ENCODE measurements around the gene TTC13. TPM values are rescaled to one million over a fixed set of nuclear protein-coding genes. Genes with fewer than 3 reads are reported as not detected.

The TTC13 gene
- total RNA-seq, 2 donors from 2014 or later = 28.0 to 47.0 TPM

DNA sequence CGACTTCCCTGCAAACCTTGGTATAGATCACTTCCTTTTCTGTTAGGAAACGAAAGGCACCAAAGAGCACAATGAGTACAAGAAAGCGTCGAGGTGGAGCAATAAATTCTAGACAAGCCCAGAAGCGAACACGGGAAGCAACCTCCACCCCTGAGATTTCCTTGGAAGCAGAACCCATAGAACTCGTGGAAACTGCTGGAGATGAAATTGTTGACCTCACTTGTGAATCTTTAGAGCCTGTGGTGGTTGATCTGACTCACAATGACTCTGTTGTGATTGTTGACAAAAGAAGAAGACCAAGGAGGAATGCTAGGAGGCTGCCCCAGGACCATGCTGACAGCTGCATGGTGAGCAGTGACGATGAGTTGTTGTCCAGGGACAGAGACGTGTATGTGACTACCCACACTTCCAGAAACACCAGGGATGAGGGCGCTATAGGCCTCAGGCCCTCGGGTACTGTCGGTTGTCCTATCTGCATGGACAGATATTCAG is 42.9 kb upstream of the TTC13 start:
- no peak overlapping the region for H3K9ac ChIP-seq (ENCODE audit: low read depth in 2 of 2, low read length in 2 of 2)
- no peak overlapping the region for H3K27ac ChIP-seq
- no peaks in the 10 kb centered on the region for H3K9me3 ChIP-seq
- no peak for DNase-seq
- H3K27me3 ChIP-seq = no peaks in the 10 kb centered on the region
- H3K4me3 ChIP-seq = no peak overlapping the region
- no peaks in the 10 kb centered on the region for H3K36me3 ChIP-seq
- TF ChIP-seq, protein P1, sequence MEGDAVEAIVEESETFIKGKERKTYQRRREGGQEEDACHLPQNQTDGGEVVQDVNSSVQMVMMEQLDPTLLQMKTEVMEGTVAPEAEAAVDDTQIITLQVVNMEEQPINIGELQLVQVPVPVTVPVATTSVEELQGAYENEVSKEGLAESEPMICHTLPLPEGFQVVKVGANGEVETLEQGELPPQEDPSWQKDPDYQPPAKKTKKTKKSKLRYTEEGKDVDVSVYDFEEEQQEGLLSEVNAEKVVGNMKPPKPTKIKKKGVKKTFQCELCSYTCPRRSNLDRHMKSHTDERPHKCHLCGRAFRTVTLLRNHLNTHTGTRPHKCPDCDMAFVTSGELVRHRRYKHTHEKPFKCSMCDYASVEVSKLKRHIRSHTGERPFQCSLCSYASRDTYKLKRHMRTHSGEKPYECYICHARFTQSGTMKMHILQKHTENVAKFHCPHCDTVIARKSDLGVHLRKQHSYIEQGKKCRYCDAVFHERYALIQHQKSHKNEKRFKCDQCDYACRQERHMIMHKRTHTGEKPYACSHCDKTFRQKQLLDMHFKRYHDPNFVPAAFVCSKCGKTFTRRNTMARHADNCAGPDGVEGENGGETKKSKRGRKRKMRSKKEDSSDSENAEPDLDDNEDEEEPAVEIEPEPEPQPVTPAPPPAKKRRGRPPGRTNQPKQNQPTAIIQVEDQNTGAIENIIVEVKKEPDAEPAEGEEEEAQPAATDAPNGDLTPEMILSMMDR (IDR thresholded peaks at IDR 0.05) = no peak
- intact Hi-C loops (cut with DNase I) = no loop called here
- H3K4me1 ChIP-seq = no peaks in the 10 kb centered on the region

DNA sequence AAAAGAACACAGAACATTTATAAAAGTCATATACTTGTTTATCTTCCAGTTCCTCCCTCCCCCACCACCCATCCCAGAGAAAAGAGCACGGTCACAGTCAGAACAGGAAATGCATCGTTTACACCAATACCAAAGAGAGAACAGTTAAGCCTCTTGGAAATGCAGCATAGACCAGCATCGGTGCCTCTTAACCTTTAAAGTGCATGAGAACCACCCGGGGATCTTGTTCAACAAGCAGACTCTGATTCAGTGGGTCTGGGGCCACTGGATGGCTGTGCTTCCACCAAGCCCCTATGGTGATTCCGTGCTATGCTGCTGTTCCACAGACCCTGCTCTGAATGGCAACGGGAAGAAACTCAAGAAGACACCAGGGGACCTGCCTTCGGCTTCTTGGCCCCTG is 42.2 kb upstream of the TTC13 start:
- Histone ChIP-seq H3K27ac (no peak overlapping the region), H3K4me1 (no peaks in the 10 kb centered on the region), H3K9ac (ENCODE audit: low read depth in 2 of 2, low read length in 2 of 2) (no peak overlapping the region), H3K9me3 (no peaks in the 10 kb centered on the region), H3K27me3 (no peaks in the 10 kb centered on the region), H3K36me3 (no peaks in the 10 kb centered on the region), H3K4me3 (no peak overlapping the region)
- no peak for DNase-seq
- TF ChIP-seq, protein P1 (IDR thresholded peaks at IDR 0.05) = no peak
- intact Hi-C loops (cut with DNase I) = no loop called here

DNA sequence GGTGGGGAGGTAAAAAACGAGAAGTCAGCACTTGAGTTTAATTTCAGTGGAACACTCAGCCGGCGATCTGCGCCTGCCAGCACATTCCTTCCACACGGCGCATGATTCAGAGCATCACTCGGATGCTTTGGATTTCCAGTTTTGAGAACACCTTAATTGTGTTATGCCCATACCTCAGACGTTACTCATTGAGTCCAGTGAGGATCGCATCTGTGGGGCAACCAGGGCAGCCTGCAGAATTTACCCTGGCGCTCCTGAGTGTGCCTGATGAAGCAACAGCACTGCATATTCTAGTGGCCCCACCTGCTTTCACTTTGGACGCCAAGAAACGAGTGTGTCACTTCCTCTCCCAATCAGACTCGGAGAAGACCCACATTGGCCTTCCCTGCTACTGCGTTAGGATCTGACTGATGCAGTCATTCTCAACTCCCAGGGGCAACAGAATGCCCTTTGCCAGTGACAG is 41.5 kb upstream of the TTC13 start:
- no peaks in the 10 kb centered on the region for H3K9me3 ChIP-seq
- no peak overlapping the region for H3K9ac ChIP-seq (ENCODE audit: low read depth in 2 of 2, low read length in 2 of 2)
- intact Hi-C loops (cut with DNase I) = no loop called here
- H3K36me3 ChIP-seq = no peaks in the 10 kb centered on the region
- TF ChIP-seq, protein P1 (IDR thresholded peaks at IDR 0.05) = no peak
- H3K27me3 ChIP-seq = no peaks in the 10 kb centered on the region
- H3K4me1 ChIP-seq = no peaks in the 10 kb centered on the region
- H3K27ac ChIP-seq = no peak overlapping the region
- H3K4me3 ChIP-seq = no peak overlapping the region
- DNase-seq = no peak

DNA sequence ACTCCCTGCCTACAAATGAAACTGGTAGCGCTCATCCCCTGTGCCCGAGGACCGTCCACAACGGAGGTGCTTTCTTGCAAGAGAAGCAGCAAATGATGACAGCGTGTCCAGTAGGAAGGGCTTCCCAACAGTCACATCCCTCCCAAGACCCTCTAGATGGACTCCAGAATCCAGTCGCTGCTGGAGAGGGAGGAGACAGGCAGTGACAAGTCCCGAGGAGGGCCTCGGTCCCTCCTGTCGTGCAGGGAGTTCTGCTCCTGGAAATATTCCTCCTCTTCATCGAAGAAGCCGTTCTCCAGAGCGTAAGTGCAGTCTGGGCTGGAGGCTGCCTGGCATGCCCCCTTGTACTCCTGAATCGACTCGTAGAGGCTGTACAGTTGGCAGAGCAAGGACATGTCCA is 41.0 kb upstream of the TTC13 start:
- Histone ChIP-seq H3K27ac (no peak overlapping the region), H3K36me3 (no peaks in the 10 kb centered on the region), H3K27me3 (no peaks in the 10 kb centered on the region), H3K4me3 (no peak overlapping the region), H3K9me3 (no peaks in the 10 kb centered on the region), H3K9ac (ENCODE audit: low read depth in 2 of 2, low read length in 2 of 2) (no peak overlapping the region), H3K4me1 (no peaks in the 10 kb centered on the region)
- TF ChIP-seq, protein P1 (IDR thresholded peaks at IDR 0.05) = no peak
- intact Hi-C loops (cut with DNase I) = no loop called here
- no peak for DNase-seq

DNA sequence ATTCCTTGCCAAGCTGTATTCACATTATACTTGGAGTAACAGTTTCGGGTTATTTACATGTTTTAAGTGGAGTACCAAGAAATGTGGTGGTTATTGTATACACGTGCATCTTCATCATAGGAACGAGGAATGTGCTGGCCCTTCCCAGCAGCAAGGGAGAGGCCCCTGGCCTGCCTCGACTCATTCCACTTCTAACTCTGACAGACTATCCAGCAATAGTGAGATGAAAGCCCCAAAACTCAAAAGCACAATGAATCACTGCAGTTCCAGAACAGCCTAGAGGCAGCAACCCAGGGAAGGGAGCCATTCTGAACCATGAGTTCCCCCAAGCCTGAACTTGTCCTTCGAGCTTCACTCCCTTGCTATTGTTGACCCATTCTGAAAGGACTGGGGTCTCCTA is 38.3 kb upstream of the TTC13 start:
- H3K4me1 ChIP-seq = no peaks in the 10 kb centered on the region
- no peaks in the 10 kb centered on the region for H3K27me3 ChIP-seq
- H3K4me3 ChIP-seq = no peak overlapping the region
- intact Hi-C loops (cut with DNase I) = no loop called here
- TF ChIP-seq, protein P1 (IDR thresholded peaks at IDR 0.05) = no peak
- no peaks in the 10 kb centered on the region for H3K36me3 ChIP-seq
- no peak overlapping the region for H3K27ac ChIP-seq
- no peak overlapping the region for H3K9ac ChIP-seq (ENCODE audit: low read depth in 2 of 2, low read length in 2 of 2)
- no peaks in the 10 kb centered on the region for H3K9me3 ChIP-seq
- DNase-seq = no peak

All from colonic mucosa (tissue), 4 donors.